Thyroid gland (tissue), 4 donors: Measurements from ENCODE around the gene DGKH.

ENCODE experiments used
- CTCF ChIP-seq, 6 experiments: fragments of 200-600 bp in 3 of 6; fragments of 450-650 bp in 3 of 6; sonication (generic) in 3 of 6; IDR thresholded peaks; one replicate each; pipeline ENCODE4 v1.5.1; 2016 to 2019; ENCODE audit warnings: antibody characterized with exemption in 6 of 6, mild to moderate bottlenecking in 2 of 6, inconsistent platforms in 1 of 6, moderate library complexity in 1 of 6
- POLR2A ChIP-seq, 2 donors: fragments of 450-650 bp; IDR thresholded peaks; one replicate each; pipeline ENCODE4 v1.6.1; 2017; ENCODE audit warnings: antibody characterized with exemption in 2 of 2, mild to moderate bottlenecking in 2 of 2, moderate library complexity in 1 of 2

- TF ChIP-seq POLR2A (IDR thresholded peaks at IDR 0.05) (no peak), CTCF (IDR thresholded peaks at IDR 0.05) (no peak)
Observed at GRCh38 chr13:42040730-42041010, 7.8 kb upstream of the DGKH start.
